GM12892 (cell line): Measurements from ENCODE around the gene RBP7.

ENCODE experiments used
- POLR2A ChIP-seq: IDR thresholded peaks from 2 replicates; pipeline ENCODE4 v1.6.1; 2011; ENCODE audit warnings: low read depth, low read length, control low read depth
- POLR2AphosphoS5 ChIP-seq: IDR thresholded peaks from 2 replicates; pipeline ENCODE4 v1.6.1; 2011; ENCODE audit warnings: low read depth, low read length, control low read depth

- TF ChIP-seq POLR2AphosphoS5 (no peak), POLR2A (no peak)
Measured at GRCh38 chr1:10007169-10007568, 10.1 kb downstream of the RBP7 start.
